Kidney (tissue), 14 donors: ENCODE results near the gene PPP2R3B. TPM values are rescaled to one million over a fixed set of nuclear protein-coding genes. Genes with fewer than 3 reads are reported as not detected.

Experiments used
- DNase-seq, 5 donors: peaks; one replicate each; pipeline ENCODE4 v3.0.0-alpha.2; 2013 to 2020
- FAIRE-seq: peaks from 2 replicates; lab custom pipeline; 2012; peaks lifted over from hg19 to GRCh38; lab: Jason Lieb, UNC
- H3K27ac ChIP-seq, 2 donors: one replicate each; pipeline ENCODE4 v1.7.0; 2013; ENCODE audit warnings: low read depth in 2 of 2, low read length in 2 of 2, inconsistent platforms in 1 of 2
- H3K27me3 ChIP-seq: one replicate; pipeline ENCODE4 v1.7.1; 2013; ENCODE audit warnings: low read length, inconsistent platforms; ENCODE audit not compliant: control insufficient read depth, insufficient read depth
- H3K36me3 ChIP-seq, 3 donors: one replicate each; pipeline versions ENCODE4 v1.7.0 to v1.7.1; 2013; ENCODE audit warnings: low read length in 3 of 3, control low read depth in 1 of 3, inconsistent platforms in 1 of 3; ENCODE audit not compliant: insufficient read depth in 3 of 3, control insufficient read depth in 2 of 3
- H3K4me1 ChIP-seq, 3 donors: one replicate each; pipeline versions ENCODE4 v1.7.0 to v1.7.1; 2013; ENCODE audit warnings: low read length in 3 of 3, inconsistent platforms in 1 of 3, low read depth in 1 of 3; ENCODE audit not compliant: control insufficient read depth in 2 of 3, insufficient read depth in 2 of 3
- H3K4me3 ChIP-seq, 3 donors: one replicate each; pipeline versions ENCODE4 v1.7.0 to v1.8.1; 2013; ENCODE audit warnings: low read length in 3 of 3, control low read depth in 1 of 3, inconsistent platforms in 1 of 3
- H3K9ac ChIP-seq, 3 donors: one replicate each; pipeline versions ENCODE4 v1.7.0 to v1.7.1; 2013; ENCODE audit warnings: low read length in 3 of 3, control low read depth in 1 of 3, inconsistent platforms in 1 of 3
- H3K9me3 ChIP-seq, 3 donors: one replicate each; pipeline versions ENCODE4 v1.7.0 to v1.7.1; 2013; ENCODE audit warnings: low read length in 3 of 3, control low read depth in 1 of 3, inconsistent platforms in 1 of 3; ENCODE audit not compliant: control insufficient read depth in 2 of 3, insufficient read depth in 1 of 3
- intact Hi-C: fragments of 100-400 bp; cut with DNase I; formaldehyde crosslinking; loops from one replicate; pipeline ENCODE4 v1.11.1; 2022
- polyA plus RNA-seq: library from polyadenylated mRNA; stranded (reverse); fragments of 350-450 nt; fragmentation: Illumina TruSeq; extraction: RNeasy Lipid Tissue Mini Kit (QIAGEN cat#74804); gene quantifications from one replicate; pipeline ENCODE4 v1.2.3, GENCODE V29; 2014; ENCODE audit warnings: low read depth, low replicate concordance; ENCODE audit not compliant: insufficient read depth
- total RNA-seq: library from RNA; stranded (reverse); fragmentation: NEBNext Ultra II Directional; extraction: Animal tissue kit (Norgen Biotek cat#: 25700); gene quantifications from one replicate; pipeline ENCODE4 v1.2.1, GENCODE V29; 2021
- TF ChIP-seq, protein P1 (sequence below): IDR thresholded peaks from 3 replicates; pipeline ENCODE4 v1.5.1; 2012; ENCODE audit warnings: mild to moderate bottlenecking, moderate library complexity, borderline replicate concordance; ENCODE audit not compliant: insufficient read depth; ENCODE audit errors: extremely low read depth
- donor health status: control.
- donor health status: control.
- donor health status: control.
- donor health status: control.
- donor health status: control.
- donor health status: DM: yes; HTN: yes; CAD: no.
- donor health status: Normal renal cell carcinoma (clear cell type).

Gene PPP2R3B
- total and polyA plus RNA-seq, 2 donors from 2014 or later = 14.1 to 14.4 TPM

DNA sequence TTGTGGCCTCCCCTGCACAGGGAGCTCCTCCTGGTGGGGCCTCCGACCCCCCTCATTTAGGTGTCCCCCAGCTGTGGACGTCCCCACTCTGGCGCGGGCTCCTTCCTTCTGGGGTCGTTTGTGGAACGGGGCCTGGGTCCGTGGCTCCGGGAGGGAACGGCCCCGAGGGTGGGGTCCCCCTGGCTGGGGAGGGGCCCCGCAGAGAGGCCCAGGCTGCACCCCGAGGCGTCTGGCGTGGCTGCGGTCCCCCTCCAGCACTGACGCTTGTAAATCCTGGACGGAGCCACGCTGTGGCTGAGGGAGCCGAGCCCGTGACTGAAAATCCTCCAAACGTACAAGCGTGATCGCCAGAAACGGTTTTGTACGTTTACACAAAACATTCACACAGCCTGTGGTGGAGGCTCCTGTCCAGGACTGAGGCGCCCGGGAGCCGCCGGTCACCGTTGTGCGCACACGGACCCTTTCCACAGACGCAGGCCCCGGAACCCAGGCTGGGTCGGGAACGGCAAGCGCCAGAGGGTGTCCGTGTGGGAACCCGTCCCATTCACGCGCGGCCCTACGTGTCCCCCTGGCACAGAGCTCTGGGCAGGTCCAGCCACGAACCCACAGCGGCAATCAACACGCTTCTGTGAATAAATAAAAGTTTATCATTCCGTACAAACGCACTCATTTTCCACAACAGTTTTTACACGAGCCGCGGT, 52.9 kb downstream of the PPP2R3B start:
- TF ChIP-seq, protein P1, sequence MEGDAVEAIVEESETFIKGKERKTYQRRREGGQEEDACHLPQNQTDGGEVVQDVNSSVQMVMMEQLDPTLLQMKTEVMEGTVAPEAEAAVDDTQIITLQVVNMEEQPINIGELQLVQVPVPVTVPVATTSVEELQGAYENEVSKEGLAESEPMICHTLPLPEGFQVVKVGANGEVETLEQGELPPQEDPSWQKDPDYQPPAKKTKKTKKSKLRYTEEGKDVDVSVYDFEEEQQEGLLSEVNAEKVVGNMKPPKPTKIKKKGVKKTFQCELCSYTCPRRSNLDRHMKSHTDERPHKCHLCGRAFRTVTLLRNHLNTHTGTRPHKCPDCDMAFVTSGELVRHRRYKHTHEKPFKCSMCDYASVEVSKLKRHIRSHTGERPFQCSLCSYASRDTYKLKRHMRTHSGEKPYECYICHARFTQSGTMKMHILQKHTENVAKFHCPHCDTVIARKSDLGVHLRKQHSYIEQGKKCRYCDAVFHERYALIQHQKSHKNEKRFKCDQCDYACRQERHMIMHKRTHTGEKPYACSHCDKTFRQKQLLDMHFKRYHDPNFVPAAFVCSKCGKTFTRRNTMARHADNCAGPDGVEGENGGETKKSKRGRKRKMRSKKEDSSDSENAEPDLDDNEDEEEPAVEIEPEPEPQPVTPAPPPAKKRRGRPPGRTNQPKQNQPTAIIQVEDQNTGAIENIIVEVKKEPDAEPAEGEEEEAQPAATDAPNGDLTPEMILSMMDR = no peak
- Histone ChIP-seq H3K27ac (no peak overlapping the region), H3K27me3 (no peaks in the 10 kb centered on the region), H3K4me3 (no peak overlapping the region), H3K4me1 (peaks cover 0 to 5% (median 0%) of the 10 kb centered on the region in 3 donors), H3K9ac (no peak overlapping the region), H3K9me3 (no peaks in the 10 kb centered on the region), H3K36me3 (no peaks in the 10 kb centered on the region)
- DNase-seq = peak in 1 of 5 donors; percentile 70
- no peak for FAIRE-seq
- intact Hi-C loops = no loop called here

DNA sequence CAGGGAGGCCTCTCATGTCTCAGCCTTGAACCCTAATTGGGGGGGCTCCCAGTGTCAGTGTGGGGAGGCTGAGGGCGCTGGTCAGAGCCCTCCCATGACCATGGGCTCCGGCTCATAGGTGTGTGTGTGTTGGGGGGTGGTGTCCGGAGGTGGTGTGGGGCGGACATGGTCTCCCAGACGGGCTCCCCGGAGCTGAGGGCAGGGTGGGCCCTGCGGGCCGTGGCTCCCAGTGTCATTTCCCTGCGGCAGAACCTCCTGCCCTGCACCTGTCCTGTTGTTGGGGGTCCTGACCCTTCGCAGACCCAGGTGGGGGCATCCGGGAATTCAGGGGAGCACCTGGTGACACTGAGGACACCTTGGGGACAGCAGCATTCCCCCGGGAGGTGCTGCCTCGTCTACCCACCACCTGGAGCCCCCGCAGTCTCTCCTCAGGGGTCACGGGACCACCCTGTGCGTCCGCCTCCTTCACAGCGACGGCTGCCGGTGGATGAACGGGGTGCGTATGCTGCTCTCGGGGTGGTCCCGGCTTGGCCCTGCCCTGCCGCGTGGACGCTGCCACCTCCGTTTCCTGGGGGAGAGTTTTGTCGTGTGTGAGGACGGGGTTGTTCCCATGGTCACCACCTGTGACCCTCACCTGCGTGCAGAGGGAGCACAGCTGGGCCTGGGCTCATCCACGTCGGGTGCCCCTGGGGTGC, 53.6 kb downstream of the PPP2R3B start:
- FAIRE-seq = no peak
- DNase-seq = peak in 1 of 5 donors; percentile 65
- intact Hi-C loops = no loop called here

DNA sequence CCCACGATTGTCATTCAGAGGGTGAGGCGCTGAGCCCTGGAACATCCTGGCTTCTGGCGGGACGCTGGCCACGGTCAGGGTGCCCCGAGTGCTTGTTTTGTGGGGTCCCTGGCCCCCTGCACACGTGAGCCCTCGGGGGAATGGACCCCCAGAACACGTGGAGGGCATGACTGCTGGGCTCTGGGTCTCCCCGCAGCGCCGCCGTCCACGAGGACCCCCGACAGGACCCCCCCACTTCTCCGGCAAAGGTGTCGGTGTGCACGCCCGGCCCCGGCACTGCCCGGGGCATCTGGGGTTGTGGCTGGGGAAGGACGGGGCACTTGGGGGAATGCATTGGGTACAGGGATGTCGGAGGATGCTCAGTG, 54.2 kb downstream of the PPP2R3B start:
- H3K9ac ChIP-seq = no peak overlapping the region
- no peak overlapping the region for H3K27ac ChIP-seq
- no peak overlapping the region for H3K4me3 ChIP-seq
- peaks cover 0 to 5% (median 0%) of the 10 kb centered on the region in 3 donors for H3K4me1 ChIP-seq
- H3K27me3 ChIP-seq = no peaks in the 10 kb centered on the region
- FAIRE-seq (no peak), DNase-seq (no peak)
- intact Hi-C loops = no loop called here
- TF ChIP-seq, protein P1 = no peak
- no peaks in the 10 kb centered on the region for H3K9me3 ChIP-seq
- H3K36me3 ChIP-seq = no peaks in the 10 kb centered on the region

More for the DNA sequence above, 53.6 kb downstream of the PPP2R3B start:
- peaks cover 0 to 5% (median 0%) of the 10 kb centered on the region in 3 donors for H3K4me1 ChIP-seq
- H3K4me3 ChIP-seq = no peak overlapping the region
- H3K9me3 ChIP-seq = no peaks in the 10 kb centered on the region
- H3K9ac ChIP-seq = no peak overlapping the region
- no peaks in the 10 kb centered on the region for H3K36me3 ChIP-seq
- H3K27me3 ChIP-seq = no peaks in the 10 kb centered on the region
- H3K27ac ChIP-seq = no peak overlapping the region
- TF ChIP-seq, protein P1 = no peak
